Lower lobe of right lung (tissue), 2 donors: ENCODE data around the gene AFG3L2. TPM values are rescaled to one million over a fixed set of nuclear protein-coding genes. Genes with fewer than 3 reads are reported as not detected.

Experiments
- ATAC-seq, 2 donors: fragments of 200-7000 bp; cut with Tn5 transposase; one replicate each; pipeline ENCODE4 v1.9.1; 2020 to 2022; ENCODE audit warnings: mild to moderate bottlenecking in 2 of 2, moderate library complexity in 2 of 2
- DNase-seq: peaks from one replicate; pipeline ENCODE4 v3.0.0-alpha.2; 2020
- H3K27ac ChIP-seq: fragments of 200-600 bp; one replicate; pipeline ENCODE4 v1.8.0; 2022
- H3K27me3 ChIP-seq: fragments of 200-600 bp; one replicate; pipeline ENCODE4 v1.8.0; 2022; ENCODE audit warnings: low read depth
- H3K36me3 ChIP-seq: fragments of 200-600 bp; one replicate; pipeline ENCODE4 v1.8.0; 2022; ENCODE audit warnings: mild to moderate bottlenecking
- H3K4me1 ChIP-seq: fragments of 200-600 bp; one replicate; pipeline ENCODE4 v1.8.0; 2022
- H3K4me3 ChIP-seq: fragments of 200-600 bp; one replicate; pipeline ENCODE4 v1.8.0; 2022; ENCODE audit warnings: mild to moderate bottlenecking
- H3K9me3 ChIP-seq: fragments of 200-600 bp; one replicate; pipeline ENCODE4 v1.8.0; 2022
- CTCF ChIP-seq: fragments of 200-600 bp; IDR thresholded peaks from one replicate; pipeline ENCODE4 v1.8.0; 2022; ENCODE audit warnings: antibody characterized with exemption, mild to moderate bottlenecking
- intact Hi-C: fragments of 100-400 bp; cut with DNase I; formaldehyde crosslinking; loops from one replicate; pipeline ENCODE4 v1.11.0; 2022
- total RNA-seq: library from RNA; stranded (reverse); fragmentation: NEBNext Ultra II Directional; extraction: Animal tissue kit (Norgen Biotek cat#: 25700); gene quantifications from one replicate; pipeline ENCODE4 v1.2.1, GENCODE V29; 2021
- donor health status: DM: no; HTN: yes; CAD: no; lungs with severe emphysema.

Gene AFG3L2
- total RNA-seq, 1 donor from 2014 or later, result 31.1 TPM

GRCh38 chr18:12305930-12306629 is 70.9 kb downstream of the AFG3L2 start:
- DNase-seq (no peak), ATAC-seq (no peak)
- Histone ChIP-seq H3K27ac (no peak overlapping the region), H3K4me1 (peaks cover 29% of the 10 kb centered on the region), H3K4me3 (no peak overlapping the region), H3K27me3 (no peaks in the 10 kb centered on the region), H3K36me3 (peaks cover 9% of the 10 kb centered on the region), H3K9me3 (no peaks in the 10 kb centered on the region)
- no peak for TF ChIP-seq CTCF
- intact Hi-C loops, result no loop called here

- no peaks in the 10 kb centered on the region for H3K27me3 ChIP-seq
- no peak overlapping the region for H3K27ac ChIP-seq
- H3K36me3 ChIP-seq, result no peaks in the 10 kb centered on the region
- no peak for TF ChIP-seq CTCF
- DNase-seq (no peak), ATAC-seq (no peak)
- no peaks in the 10 kb centered on the region for H3K9me3 ChIP-seq
- intact Hi-C loops, result no loop called here
- H3K4me1 ChIP-seq, result peaks cover 22% of the 10 kb centered on the region
- H3K4me3 ChIP-seq, result no peak overlapping the region
These were observed 71.8 kb downstream of the AFG3L2 start for GRCh38 chr18:12305211-12305610.

GRCh38 chr18:12304351-12305210 is 72.4 kb downstream of the AFG3L2 start:
- Histone ChIP-seq H3K36me3 (no peaks in the 10 kb centered on the region), H3K9me3 (no peaks in the 10 kb centered on the region), H3K27ac (no peak overlapping the region), H3K4me1 (peaks cover 16% of the 10 kb centered on the region), H3K4me3 (no peak overlapping the region), H3K27me3 (no peaks in the 10 kb centered on the region)
- peak in 1 of 2 donors; percentile 30 for ATAC-seq
- DNase-seq, result peak; percentile 61
- TF ChIP-seq CTCF, result no peak
- intact Hi-C loops, result no loop called here

GRCh38 chr18:12302391-12303147 is 74.5 kb downstream of the AFG3L2 start:
- intact Hi-C loops, result no loop called here
- H3K36me3 ChIP-seq, result no peaks in the 10 kb centered on the region
- DNase-seq, result no peak

More at GRCh38 chr18:12302391-12303147, 74.5 kb downstream of the AFG3L2 start:
- Histone ChIP-seq H3K9me3 (no peaks in the 10 kb centered on the region), H3K27ac (no peak overlapping the region), H3K4me3 (no peak overlapping the region), H3K4me1 (peaks cover 12% of the 10 kb centered on the region), H3K27me3 (no peaks in the 10 kb centered on the region)
- no peak for ATAC-seq
- TF ChIP-seq CTCF, result no peak
